GM12864 (cell line): Measurements from ENCODE around the gene SCN4A.

Experiments
- DNase-seq: peaks from one replicate; pipeline ENCODE4 v3.0.0-alpha.2; 2011; ENCODE audit warnings: low read depth
- H3K4me3 ChIP-seq: 2 replicates; pipeline ENCODE4 v1.5.1; 2011; ENCODE audit warnings: mild to moderate bottlenecking, low read depth, low read length, control low read depth
- TF ChIP-seq, protein P1 (sequence below): IDR thresholded peaks from 2 replicates; pipeline ENCODE4 v1.5.1; 2011; ENCODE audit warnings: low read depth, mild to moderate bottlenecking, moderate library complexity, low read length, control low read depth, inconsistent platforms; ENCODE audit errors: missing control alignments

SCN4A gene

DNA sequence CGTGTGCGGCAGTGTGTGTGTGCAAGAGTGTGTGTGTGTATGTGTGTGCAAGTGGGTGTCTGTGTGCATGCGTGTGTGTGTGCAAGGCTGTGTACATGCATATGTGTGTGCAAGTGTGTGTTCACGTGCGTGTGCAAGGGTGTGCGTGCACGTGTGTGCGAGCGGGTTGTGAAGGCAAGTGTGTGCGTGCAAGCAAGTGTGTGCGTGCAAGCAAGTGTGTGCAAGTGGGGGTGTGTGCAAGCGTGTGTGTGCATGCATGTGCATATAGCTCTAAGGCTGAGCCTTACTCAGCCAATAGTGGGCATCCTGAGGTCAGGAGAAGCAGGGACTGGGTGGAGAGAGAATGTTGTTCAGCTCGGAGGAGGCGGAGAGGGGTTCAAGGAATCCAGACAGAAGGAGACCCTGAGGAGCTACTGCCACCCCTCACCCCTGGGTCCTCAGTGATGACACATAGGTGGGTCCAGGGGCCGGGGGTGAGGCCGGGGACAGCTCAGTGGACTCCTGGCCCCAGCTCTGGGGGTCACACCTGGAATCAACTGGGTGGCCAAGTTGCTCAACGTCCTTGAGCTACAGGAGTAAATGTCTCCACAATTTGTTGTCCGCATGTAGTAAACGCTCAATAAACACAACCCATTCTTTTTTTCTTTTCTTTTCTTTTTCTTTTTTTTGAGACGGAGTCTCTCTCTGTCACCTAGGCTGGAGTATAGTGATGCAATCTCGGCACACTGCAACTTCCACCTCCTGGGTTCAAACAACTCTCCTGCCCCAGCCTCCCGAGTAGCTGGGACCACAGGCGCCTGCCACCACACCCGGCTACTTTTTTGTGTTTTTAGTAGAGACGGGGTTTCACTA, 27.2 kb upstream of the SCN4A start:
- H3K4me3 ChIP-seq = no peak overlapping the region
- no peak for DNase-seq
- TF ChIP-seq, protein P1, sequence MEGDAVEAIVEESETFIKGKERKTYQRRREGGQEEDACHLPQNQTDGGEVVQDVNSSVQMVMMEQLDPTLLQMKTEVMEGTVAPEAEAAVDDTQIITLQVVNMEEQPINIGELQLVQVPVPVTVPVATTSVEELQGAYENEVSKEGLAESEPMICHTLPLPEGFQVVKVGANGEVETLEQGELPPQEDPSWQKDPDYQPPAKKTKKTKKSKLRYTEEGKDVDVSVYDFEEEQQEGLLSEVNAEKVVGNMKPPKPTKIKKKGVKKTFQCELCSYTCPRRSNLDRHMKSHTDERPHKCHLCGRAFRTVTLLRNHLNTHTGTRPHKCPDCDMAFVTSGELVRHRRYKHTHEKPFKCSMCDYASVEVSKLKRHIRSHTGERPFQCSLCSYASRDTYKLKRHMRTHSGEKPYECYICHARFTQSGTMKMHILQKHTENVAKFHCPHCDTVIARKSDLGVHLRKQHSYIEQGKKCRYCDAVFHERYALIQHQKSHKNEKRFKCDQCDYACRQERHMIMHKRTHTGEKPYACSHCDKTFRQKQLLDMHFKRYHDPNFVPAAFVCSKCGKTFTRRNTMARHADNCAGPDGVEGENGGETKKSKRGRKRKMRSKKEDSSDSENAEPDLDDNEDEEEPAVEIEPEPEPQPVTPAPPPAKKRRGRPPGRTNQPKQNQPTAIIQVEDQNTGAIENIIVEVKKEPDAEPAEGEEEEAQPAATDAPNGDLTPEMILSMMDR = no peak

DNA sequence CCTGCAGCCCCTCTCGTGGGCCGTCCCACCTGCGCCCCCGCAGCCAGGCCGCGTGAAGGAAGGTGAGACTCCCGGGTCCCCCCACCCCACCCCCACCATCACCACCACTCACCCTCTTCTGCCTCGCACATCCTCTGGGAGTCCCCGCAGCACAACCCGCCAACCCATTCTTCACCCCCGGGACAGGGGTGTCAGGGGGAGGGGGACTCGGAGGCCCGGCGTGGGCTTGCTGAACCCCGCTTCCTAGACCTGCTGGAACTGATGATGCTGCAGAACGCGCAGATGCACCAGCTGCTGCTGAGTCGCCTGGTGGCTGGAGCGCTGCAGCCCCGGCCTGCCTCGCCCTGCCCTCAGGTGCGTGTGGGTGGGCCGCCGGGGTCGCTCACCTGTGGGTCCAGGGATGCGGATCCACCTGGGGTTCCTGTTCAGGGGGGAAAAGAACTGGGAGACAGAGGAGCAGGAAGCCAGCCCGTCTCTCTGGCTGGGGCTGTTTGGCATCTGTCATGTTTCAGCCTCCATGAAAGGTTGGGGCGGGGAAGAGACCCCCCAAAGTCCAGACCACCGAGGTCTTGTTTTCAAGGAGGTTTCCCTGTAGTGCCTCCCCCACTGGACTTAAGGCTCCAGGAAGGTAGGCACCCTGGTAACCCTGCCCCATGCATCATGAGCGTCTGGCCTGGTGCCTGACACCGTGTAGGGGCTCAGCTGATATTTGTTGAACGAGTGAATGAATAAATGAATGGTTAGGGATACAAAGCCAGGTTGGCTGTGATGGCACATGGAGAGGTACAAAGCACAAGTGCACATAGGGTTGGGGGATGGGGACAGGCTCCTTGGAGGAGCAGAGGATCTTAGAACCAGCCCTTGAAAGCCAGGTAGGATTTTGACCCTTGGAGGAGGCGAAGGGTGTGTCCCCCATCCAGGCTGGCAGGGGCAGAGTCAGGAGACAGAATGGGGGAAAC, 26.3 kb upstream of the SCN4A start:
- no peak for DNase-seq
- TF ChIP-seq, protein P1 = no peak
- peak overlapping the region; percentile 74 for H3K4me3 ChIP-seq

DNA sequence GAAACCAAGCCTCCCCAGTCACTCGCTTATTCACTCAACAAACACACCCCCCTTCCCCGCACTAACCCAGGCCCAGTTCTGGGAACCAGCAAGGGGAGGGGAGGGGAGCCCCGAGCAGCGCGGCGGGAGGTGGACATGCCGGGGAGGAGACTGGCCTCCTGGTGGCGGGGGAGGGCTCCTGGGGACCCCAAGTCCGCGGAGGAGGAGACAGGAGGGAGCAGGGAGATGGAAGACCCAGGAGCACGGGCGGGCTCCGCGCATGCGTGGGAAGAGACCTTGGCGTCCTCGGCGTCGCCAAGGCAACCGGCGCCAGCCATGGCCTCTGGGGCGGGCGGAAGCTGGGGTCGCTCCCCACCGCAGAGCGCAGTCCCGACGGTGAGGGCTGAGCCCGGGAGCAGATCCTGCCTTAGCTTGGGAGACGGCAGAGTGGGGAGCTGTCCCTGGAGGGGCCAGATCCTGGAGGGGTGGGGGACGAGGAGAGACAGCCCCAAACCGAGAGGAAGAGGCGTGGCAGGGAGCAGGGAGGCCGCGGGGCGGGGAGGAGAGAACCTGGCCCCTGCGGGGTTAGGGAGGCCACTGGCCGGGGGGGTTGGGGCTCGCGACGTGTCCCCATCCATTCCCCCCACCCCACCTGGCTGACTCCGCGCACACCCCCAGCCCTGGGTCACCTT, 25.5 kb upstream of the SCN4A start, which contains the start of gene PRR29:
Gene PRR29, plus strand, starts transcription at position 302 of the 671 bp plus-strand sequence. Its CDS starts 14 bp downstream, at position 316.
- H3K4me3 ChIP-seq = peak within 1 kb of the TSS; percentile 74
- no peak for DNase-seq
- TF ChIP-seq, protein P1 = no peak

DNA sequence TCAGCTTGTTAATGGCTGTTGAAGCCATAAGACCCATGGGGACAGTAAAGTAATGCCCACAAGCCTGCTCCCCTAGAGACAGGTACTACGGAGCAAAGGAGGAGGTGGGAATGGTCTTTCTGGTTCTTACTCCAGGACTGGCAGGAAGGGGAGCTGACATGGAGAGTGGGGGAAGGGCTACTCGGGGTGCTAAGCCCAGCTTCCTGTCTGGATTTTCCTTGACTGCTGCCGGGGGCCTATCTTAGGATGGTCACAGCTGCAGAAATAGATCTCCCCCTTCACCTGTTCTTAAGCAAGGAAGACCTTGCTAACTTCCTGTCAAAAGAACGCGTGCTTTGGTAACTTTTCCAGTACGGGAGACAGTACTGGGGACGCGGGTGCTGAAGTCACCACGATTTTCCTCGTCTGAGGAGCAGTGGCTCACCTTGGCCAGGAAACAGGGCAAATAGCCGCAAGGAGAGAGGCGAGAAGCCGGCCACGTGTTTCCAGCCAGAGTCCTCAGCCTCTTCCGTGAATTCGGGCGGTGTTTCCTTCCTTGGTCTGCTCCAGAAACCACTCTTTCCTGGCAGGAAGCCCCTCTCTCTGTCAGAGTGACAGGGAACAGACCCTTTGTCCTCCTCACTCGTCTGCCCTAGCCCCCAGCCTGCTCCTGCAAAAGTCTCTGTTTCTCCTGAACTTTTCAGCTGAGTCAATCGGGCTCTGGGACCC, 24.8 kb upstream of the SCN4A start:
- TF ChIP-seq, protein P1 = no peak
- no peak for DNase-seq
- peak overlapping the region; percentile 74 for H3K4me3 ChIP-seq

DNA sequence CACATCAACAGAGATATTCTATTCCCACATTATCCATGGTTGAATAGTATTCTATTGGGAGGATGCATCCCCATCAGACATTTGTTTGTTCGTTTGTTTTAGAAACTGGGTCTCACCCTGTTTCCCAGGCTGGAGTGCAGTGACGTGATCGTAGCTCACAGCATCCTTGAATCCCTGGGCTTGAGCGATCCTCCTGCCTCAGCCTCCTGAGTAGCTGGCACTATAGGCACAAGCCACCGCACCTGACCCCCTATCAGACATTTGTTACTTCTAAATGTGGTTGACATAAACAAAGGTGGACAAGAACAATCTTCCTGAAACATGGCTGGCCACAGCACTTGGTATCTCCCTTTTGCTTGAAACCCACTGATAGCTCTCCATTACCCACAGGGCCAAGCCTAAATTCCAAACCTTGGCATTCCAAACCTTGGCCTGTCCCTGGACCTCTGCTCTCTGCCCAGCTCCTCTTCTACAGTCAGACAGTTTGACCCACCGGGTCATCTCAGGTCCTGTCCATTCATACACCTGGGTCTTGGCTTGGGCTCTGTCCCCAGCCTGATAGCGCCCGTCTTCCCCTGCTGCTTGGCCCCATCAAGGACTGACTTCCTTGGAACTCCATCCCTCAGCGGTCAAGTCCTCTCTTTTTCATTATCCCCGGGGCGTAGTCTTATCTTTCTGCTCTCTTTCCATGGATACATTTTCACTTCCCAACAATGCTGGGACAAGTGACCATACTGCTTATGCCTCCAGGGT, 23.9 kb upstream of the SCN4A start:
- TF ChIP-seq, protein P1 = no peak
- no peak for DNase-seq
- no peak overlapping the region for H3K4me3 ChIP-seq
